Measurements from ENCODE around the gene C1QTNF9.

DNA sequence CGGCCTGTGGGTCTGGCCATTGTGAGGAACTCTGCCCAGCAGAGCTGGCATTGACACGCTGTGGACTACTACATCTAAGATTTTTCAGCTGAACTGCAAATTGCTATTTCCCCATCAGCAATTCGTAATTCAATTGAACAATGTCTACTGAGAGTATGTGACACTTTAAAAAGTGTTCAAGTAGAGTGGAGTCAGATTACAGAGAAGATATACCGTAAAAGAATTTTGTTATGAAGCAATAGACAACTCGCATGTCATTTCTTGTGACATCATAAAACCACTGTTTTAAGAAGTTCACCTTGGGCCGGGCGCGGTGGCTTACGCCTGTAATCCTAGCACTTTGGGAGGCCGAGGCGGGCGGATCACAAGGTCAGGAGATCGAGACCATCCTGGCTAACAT is 32.5 kb upstream of the C1QTNF9 start:
- TF ChIP-seq, protein P1, sequence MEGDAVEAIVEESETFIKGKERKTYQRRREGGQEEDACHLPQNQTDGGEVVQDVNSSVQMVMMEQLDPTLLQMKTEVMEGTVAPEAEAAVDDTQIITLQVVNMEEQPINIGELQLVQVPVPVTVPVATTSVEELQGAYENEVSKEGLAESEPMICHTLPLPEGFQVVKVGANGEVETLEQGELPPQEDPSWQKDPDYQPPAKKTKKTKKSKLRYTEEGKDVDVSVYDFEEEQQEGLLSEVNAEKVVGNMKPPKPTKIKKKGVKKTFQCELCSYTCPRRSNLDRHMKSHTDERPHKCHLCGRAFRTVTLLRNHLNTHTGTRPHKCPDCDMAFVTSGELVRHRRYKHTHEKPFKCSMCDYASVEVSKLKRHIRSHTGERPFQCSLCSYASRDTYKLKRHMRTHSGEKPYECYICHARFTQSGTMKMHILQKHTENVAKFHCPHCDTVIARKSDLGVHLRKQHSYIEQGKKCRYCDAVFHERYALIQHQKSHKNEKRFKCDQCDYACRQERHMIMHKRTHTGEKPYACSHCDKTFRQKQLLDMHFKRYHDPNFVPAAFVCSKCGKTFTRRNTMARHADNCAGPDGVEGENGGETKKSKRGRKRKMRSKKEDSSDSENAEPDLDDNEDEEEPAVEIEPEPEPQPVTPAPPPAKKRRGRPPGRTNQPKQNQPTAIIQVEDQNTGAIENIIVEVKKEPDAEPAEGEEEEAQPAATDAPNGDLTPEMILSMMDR (IDR thresholded peaks at IDR 0.05; ENCODE audit: extremely low read depth in 1 of 2, insufficient read depth in 1 of 2, low read depth in 1 of 2, low read length in 2 of 2), result no peak
- TF ChIP-seq POLR2A (IDR thresholded peaks at IDR 0.05; ENCODE audit: low read depth, low read length) (no peak), POLR2AphosphoS5 (IDR thresholded peaks at IDR 0.05; ENCODE audit: insufficient read depth, low read depth, low read length) (no peak), JUN (IDR thresholded peaks at IDR 0.05; ENCODE audit: borderline replicate concordance, insufficient read depth, insufficient read length, low read depth) (no peak)
